GM12878 (cell line): ENCODE measurements around the gene IFT25.

Experiments used
- BMI1 ChIP-seq: fragments of 450-650 bp; IDR thresholded peaks from 2 replicates; pipeline ENCODE4 v1.6.1; 2016; ENCODE audit warnings: mild to moderate bottlenecking, moderate library complexity, borderline replicate concordance
- CEBPB ChIP-seq, 2 experiments: fragments of 150-350 bp in 1 of 2; IDR thresholded peaks; 2 replicates each; pipeline ENCODE4 v1.6.1; 2012 to 2014; ENCODE audit warnings: low read depth in 2 of 2, low read length in 2 of 2, borderline replicate concordance in 1 of 2, inconsistent platforms in 1 of 2
- EP300 ChIP-seq, 2 experiments: fragments of 150-350 bp in 1 of 2; IDR thresholded peaks; 2 replicates each; pipeline ENCODE4 v1.6.1; 2011 to 2012; ENCODE audit warnings: low read depth in 2 of 2, low read length in 2 of 2, borderline replicate concordance in 1 of 2, improper control_type of control experiment in 1 of 2, inconsistent platforms in 1 of 2; ENCODE audit not compliant: control insufficient read depth in 1 of 2
- PAX8 ChIP-seq: fragments of 450-650 bp; IDR thresholded peaks from 2 replicates; pipeline ENCODE4 v1.6.1; 2017; ENCODE audit warnings: mild to moderate bottlenecking, moderate library complexity
- PML ChIP-seq: IDR thresholded peaks from 2 replicates; pipeline ENCODE4 v1.6.1; 2012; ENCODE audit warnings: low read length, inconsistent platforms
- POLR2AphosphoS5 ChIP-seq: IDR thresholded peaks from 2 replicates; pipeline ENCODE4 v1.6.1; 2011; ENCODE audit warnings: mild to moderate bottlenecking, low read length, inconsistent platforms
- RBBP5 ChIP-seq: fragments of 200-600 bp; sonication (generic); conservative IDR thresholded peaks from 2 replicates; pipeline ENCODE4 v1.6.1; 2016
- RFX5 ChIP-seq: IDR thresholded peaks from 2 replicates; pipeline ENCODE4 v1.6.1; 2011; ENCODE audit warnings: low read depth, low read length, improper control_type of control experiment
- SIX5 ChIP-seq: IDR thresholded peaks from 2 replicates; pipeline ENCODE4 v1.6.1; 2011; ENCODE audit warnings: mild to moderate bottlenecking, low read depth, low read length, moderate library complexity; ENCODE audit not compliant: severe bottlenecking
- SP1 ChIP-seq: IDR thresholded peaks from one replicate; pipeline ENCODE4 v1.6.1; 2011; ENCODE audit warnings: low read depth, low read length
- TF ChIP-seq, protein P1 (sequence below), 3 experiments: IDR thresholded peaks in 2 of 3; conservative IDR thresholded peaks in 1 of 3; 2 replicates each; pipeline ENCODE4 v1.5.1; 2011; ENCODE audit warnings: low read depth in 3 of 3, low read length in 3 of 3, mild to moderate bottlenecking in 3 of 3, control low read depth in 2 of 3, moderate library complexity in 2 of 3, inconsistent platforms in 1 of 3, mixed read lengths in 1 of 3; ENCODE audit not compliant: control insufficient read depth in 2 of 3, insufficient read depth in 1 of 3; ENCODE audit errors: extremely low read depth in 1 of 3
- TF ChIP-seq, protein P2 (sequence below): IDR thresholded peaks from 2 replicates; pipeline ENCODE4 v1.6.1; 2011; ENCODE audit warnings: low read depth, low read length, improper control_type of control experiment, borderline replicate concordance
- TF ChIP-seq, protein P3 (sequence below): IDR thresholded peaks from 2 replicates; pipeline ENCODE4 v1.6.1; 2012; ENCODE audit warnings: mild to moderate bottlenecking, low read depth, low read length

DNA sequence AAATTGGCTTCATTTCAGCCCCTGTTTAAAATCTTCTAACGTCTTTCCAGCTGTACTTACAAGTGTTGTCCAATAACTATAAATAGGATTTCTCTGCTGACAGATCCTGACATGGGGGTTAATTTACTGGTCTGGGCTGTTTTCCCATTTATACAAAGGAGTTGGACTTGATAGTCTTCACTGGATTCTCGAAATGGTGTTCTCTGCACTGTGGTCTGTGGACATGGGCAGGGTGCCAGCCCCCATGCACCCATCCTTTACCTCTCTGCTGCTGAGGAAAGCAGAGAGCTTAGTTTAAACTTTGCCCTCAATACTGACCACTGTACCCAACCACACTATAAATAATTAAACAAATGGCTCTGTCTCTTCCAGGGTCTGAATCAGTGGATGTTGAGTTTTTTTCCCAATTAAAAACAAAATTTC lies 46.3 kb downstream of the IFT25 start:
- no peak for TF ChIP-seq RBBP5
- TF ChIP-seq, protein P1, sequence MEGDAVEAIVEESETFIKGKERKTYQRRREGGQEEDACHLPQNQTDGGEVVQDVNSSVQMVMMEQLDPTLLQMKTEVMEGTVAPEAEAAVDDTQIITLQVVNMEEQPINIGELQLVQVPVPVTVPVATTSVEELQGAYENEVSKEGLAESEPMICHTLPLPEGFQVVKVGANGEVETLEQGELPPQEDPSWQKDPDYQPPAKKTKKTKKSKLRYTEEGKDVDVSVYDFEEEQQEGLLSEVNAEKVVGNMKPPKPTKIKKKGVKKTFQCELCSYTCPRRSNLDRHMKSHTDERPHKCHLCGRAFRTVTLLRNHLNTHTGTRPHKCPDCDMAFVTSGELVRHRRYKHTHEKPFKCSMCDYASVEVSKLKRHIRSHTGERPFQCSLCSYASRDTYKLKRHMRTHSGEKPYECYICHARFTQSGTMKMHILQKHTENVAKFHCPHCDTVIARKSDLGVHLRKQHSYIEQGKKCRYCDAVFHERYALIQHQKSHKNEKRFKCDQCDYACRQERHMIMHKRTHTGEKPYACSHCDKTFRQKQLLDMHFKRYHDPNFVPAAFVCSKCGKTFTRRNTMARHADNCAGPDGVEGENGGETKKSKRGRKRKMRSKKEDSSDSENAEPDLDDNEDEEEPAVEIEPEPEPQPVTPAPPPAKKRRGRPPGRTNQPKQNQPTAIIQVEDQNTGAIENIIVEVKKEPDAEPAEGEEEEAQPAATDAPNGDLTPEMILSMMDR (IDR thresholded peaks at IDR 0.05 in 2 of 3, conservative IDR thresholded peaks at IDR 0.05 in 1 of 3; ENCODE audit: control insufficient read depth in 2 of 3, extremely low read depth in 1 of 3, insufficient read depth in 1 of 3, low read depth in 3 of 3, low read length in 3 of 3) = no peak
- TF ChIP-seq RFX5 = no peak
- TF ChIP-seq BMI1 = no peak
- TF ChIP-seq SP1 = no peak
- TF ChIP-seq EP300 (IDR thresholded peaks at IDR 0.05; ENCODE audit: borderline replicate concordance in 1 of 2, control insufficient read depth in 1 of 2, low read depth in 2 of 2, low read length in 2 of 2) = no peak
- no peak for TF ChIP-seq POLR2AphosphoS5
- TF ChIP-seq, protein P2, sequence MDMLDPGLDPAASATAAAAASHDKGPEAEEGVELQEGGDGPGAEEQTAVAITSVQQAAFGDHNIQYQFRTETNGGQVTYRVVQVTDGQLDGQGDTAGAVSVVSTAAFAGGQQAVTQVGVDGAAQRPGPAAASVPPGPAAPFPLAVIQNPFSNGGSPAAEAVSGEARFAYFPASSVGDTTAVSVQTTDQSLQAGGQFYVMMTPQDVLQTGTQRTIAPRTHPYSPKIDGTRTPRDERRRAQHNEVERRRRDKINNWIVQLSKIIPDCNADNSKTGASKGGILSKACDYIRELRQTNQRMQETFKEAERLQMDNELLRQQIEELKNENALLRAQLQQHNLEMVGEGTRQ = no peak
- TF ChIP-seq, protein P3, sequence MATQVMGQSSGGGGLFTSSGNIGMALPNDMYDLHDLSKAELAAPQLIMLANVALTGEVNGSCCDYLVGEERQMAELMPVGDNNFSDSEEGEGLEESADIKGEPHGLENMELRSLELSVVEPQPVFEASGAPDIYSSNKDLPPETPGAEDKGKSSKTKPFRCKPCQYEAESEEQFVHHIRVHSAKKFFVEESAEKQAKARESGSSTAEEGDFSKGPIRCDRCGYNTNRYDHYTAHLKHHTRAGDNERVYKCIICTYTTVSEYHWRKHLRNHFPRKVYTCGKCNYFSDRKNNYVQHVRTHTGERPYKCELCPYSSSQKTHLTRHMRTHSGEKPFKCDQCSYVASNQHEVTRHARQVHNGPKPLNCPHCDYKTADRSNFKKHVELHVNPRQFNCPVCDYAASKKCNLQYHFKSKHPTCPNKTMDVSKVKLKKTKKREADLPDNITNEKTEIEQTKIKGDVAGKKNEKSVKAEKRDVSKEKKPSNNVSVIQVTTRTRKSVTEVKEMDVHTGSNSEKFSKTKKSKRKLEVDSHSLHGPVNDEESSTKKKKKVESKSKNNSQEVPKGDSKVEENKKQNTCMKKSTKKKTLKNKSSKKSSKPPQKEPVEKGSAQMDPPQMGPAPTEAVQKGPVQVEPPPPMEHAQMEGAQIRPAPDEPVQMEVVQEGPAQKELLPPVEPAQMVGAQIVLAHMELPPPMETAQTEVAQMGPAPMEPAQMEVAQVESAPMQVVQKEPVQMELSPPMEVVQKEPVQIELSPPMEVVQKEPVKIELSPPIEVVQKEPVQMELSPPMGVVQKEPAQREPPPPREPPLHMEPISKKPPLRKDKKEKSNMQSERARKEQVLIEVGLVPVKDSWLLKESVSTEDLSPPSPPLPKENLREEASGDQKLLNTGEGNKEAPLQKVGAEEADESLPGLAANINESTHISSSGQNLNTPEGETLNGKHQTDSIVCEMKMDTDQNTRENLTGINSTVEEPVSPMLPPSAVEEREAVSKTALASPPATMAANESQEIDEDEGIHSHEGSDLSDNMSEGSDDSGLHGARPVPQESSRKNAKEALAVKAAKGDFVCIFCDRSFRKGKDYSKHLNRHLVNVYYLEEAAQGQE = no peak
- TF ChIP-seq CEBPB (IDR thresholded peaks at IDR 0.05; ENCODE audit: borderline replicate concordance in 1 of 2, low read depth in 2 of 2, low read length in 2 of 2) = no peak
- TF ChIP-seq PML = no peak
- TF ChIP-seq SIX5 = no peak
- TF ChIP-seq PAX8 = no peak
